H9 (cell line): ENCODE measurements around the gene KAT14. TPM values are rescaled to one million over a fixed set of nuclear protein-coding genes. Genes with fewer than 3 reads are reported as not detected.

Experiments
- DNase-seq: peaks from one replicate; pipeline ENCODE4 v3.0.0-alpha.2; 2017
- H2AFZ ChIP-seq: one replicate; pipeline ENCODE4 v1.6.1; 2013; ENCODE audit warnings: mild to moderate bottlenecking, low read length, control low read depth, moderate library complexity
- H2AK5ac ChIP-seq: 2 replicates; pipeline ENCODE4 v1.6.1; 2013; ENCODE audit warnings: low read length, control low read depth, mixed read lengths; ENCODE audit not compliant: insufficient read length
- H2BK120ac ChIP-seq: one replicate; pipeline ENCODE4 v1.6.1; 2013; ENCODE audit warnings: low read depth, mild to moderate bottlenecking, low read length, control low read depth, inconsistent platforms; ENCODE audit not compliant: poor library complexity, severe bottlenecking
- H2BK12ac ChIP-seq: 2 replicates; pipeline ENCODE4 v1.6.1; 2013; ENCODE audit warnings: low read length, control low read depth, mixed read lengths, low read depth; ENCODE audit not compliant: insufficient read length
- H2BK15ac ChIP-seq: 2 replicates; pipeline ENCODE4 v1.6.1; 2013; ENCODE audit warnings: low read depth, low read length, control low read depth
- H2BK20ac ChIP-seq: one replicate; pipeline ENCODE4 v1.6.1; 2013; ENCODE audit warnings: low read depth, mild to moderate bottlenecking, low read length, control low read depth, inconsistent platforms; ENCODE audit not compliant: poor library complexity, severe bottlenecking
- H2BK5ac ChIP-seq: 2 replicates; pipeline ENCODE4 v1.6.1; 2013; ENCODE audit warnings: low read length, control low read depth, mixed read lengths; ENCODE audit not compliant: insufficient read length
- H3K14ac ChIP-seq: 2 replicates; pipeline ENCODE4 v1.6.1; 2013; ENCODE audit warnings: low read length, control low read depth; ENCODE audit not compliant: insufficient read depth
- H3K18ac ChIP-seq: 2 replicates; pipeline ENCODE4 v1.6.1; 2013; ENCODE audit warnings: low read depth, mild to moderate bottlenecking, mixed read lengths, low read length, control low read depth; ENCODE audit not compliant: insufficient read length
- H3K23ac ChIP-seq: 2 replicates; pipeline ENCODE4 v1.6.1; 2013; ENCODE audit warnings: low read length, control low read depth, mixed read lengths, low read depth; ENCODE audit not compliant: insufficient read length
- H3K23me2 ChIP-seq: 2 replicates; pipeline ENCODE4 v1.6.1; 2013; ENCODE audit warnings: low read depth, mild to moderate bottlenecking, mixed read lengths, low read length, control low read depth; ENCODE audit not compliant: insufficient read length, poor library complexity, severe bottlenecking
- H3K27ac ChIP-seq: 2 replicates; pipeline ENCODE4 v1.5.1; 2013; ENCODE audit warnings: low read length, control low read depth, mixed read lengths, low read depth; ENCODE audit not compliant: insufficient read length
- H3K27me3 ChIP-seq: 2 replicates; pipeline ENCODE4 v1.6.1; 2013; ENCODE audit warnings: low read length, control low read depth, inconsistent platforms; ENCODE audit not compliant: insufficient read depth
- H3K4ac ChIP-seq: 2 replicates; pipeline ENCODE4 v1.6.1; 2013; ENCODE audit warnings: low read depth, mild to moderate bottlenecking, control low read depth, inconsistent platforms, low read length, moderate library complexity
- H3K4me1 ChIP-seq: 2 replicates; pipeline ENCODE4 v1.6.1; 2013; ENCODE audit warnings: low read length, control low read depth, inconsistent platforms; ENCODE audit not compliant: insufficient read depth
- H3K4me2 ChIP-seq: 2 replicates; pipeline ENCODE4 v1.6.1; 2013; ENCODE audit warnings: low read length, control low read depth, mixed read lengths; ENCODE audit not compliant: insufficient read length, insufficient read depth
- H3K56ac ChIP-seq: 2 replicates; pipeline ENCODE4 v1.6.1; 2013; ENCODE audit warnings: low read depth, mild to moderate bottlenecking, mixed read lengths, low read length, control low read depth; ENCODE audit not compliant: insufficient read length
- H3K79me1 ChIP-seq: 2 replicates; pipeline ENCODE4 v1.6.1; 2013; ENCODE audit warnings: low read depth, mild to moderate bottlenecking, moderate library complexity, low read length, control low read depth, inconsistent platforms; ENCODE audit not compliant: insufficient read depth, poor library complexity, severe bottlenecking
- H3K79me2 ChIP-seq: 2 replicates; pipeline ENCODE4 v1.6.1; 2013; ENCODE audit warnings: low read length, control low read depth, inconsistent platforms; ENCODE audit not compliant: insufficient read depth
- H3K9ac ChIP-seq: 2 replicates; pipeline ENCODE4 v1.6.1; 2013; ENCODE audit warnings: low read length, control low read depth, mixed read lengths; ENCODE audit not compliant: insufficient read length; ENCODE audit errors: extremely low read depth
- H3K9me3 ChIP-seq: one replicate; pipeline ENCODE4 v1.6.1; 2013; ENCODE audit warnings: low read depth, low read length, inconsistent platforms; ENCODE audit not compliant: control insufficient read depth
- H3T11ph ChIP-seq: one replicate; pipeline ENCODE4 v1.6.1; 2013; ENCODE audit warnings: mild to moderate bottlenecking, low read length, control low read depth, inconsistent platforms
- H4K20me1 ChIP-seq: one replicate; pipeline ENCODE4 v1.6.1; 2013; ENCODE audit not compliant: control insufficient read depth, insufficient read length, insufficient read depth
- H4K5ac ChIP-seq: 2 replicates; pipeline ENCODE4 v1.6.1; 2013; ENCODE audit warnings: low read depth, mild to moderate bottlenecking, mixed read lengths, low read length, control low read depth; ENCODE audit not compliant: insufficient read length
- H4K8ac ChIP-seq: replicated peaks from 2 replicates; pipeline ENCODE4 v1.6.1; 2013; ENCODE audit warnings: low read length, control low read depth, mixed read lengths, low read depth; ENCODE audit not compliant: insufficient read length
- H4K91ac ChIP-seq: 2 replicates; pipeline ENCODE4 v1.6.1; 2013; ENCODE audit warnings: low read depth, mild to moderate bottlenecking, moderate library complexity, mixed read lengths, low read length, control low read depth; ENCODE audit not compliant: insufficient read length
- H3K27ac Mint-ChIP-seq, 3 experiments: 2 replicates in 2 of 3; 3 replicates in 1 of 3; pipeline ENCODE4 v1.8.0; 2020 to 2021; ENCODE audit warnings: mixed read lengths in 3 of 3, mild to moderate bottlenecking in 1 of 3, moderate library complexity in 1 of 3
- H3K27me3 Mint-ChIP-seq: 2 replicates; pipeline ENCODE4 v1.8.0; 2021; ENCODE audit warnings: low read depth, mild to moderate bottlenecking, moderate library complexity, mixed read lengths
- H3K36me3 Mint-ChIP-seq, 3 experiments: 2 replicates in 2 of 3; 3 replicates in 1 of 3; pipeline ENCODE4 v1.8.0; 2020 to 2021; ENCODE audit warnings: low read depth in 3 of 3, mixed read lengths in 3 of 3; ENCODE audit not compliant: insufficient read depth in 1 of 3
- H3K4me1 Mint-ChIP-seq, 2 experiments: 2 replicates each; pipeline ENCODE4 v1.8.0; 2020; ENCODE audit warnings: mixed read lengths in 2 of 2
- H3K4me3 Mint-ChIP-seq, 2 experiments: 2 replicates in 1 of 2; 3 replicates in 1 of 2; pipeline ENCODE4 v1.8.0; 2020 to 2021; ENCODE audit warnings: mild to moderate bottlenecking in 2 of 2, mixed read lengths in 2 of 2, moderate library complexity in 1 of 2
- H3K9me3 Mint-ChIP-seq, 2 experiments: 2 replicates in 1 of 2; 3 replicates in 1 of 2; pipeline ENCODE4 v1.8.0; 2020; ENCODE audit warnings: mild to moderate bottlenecking in 2 of 2, mixed read lengths in 2 of 2, moderate library complexity in 1 of 2
- CTCF ChIP-seq: fragments of 200-600 bp; sonication (generic); conservative IDR thresholded peaks from 3 replicates; pipeline ENCODE4 v1.8.0; 2021; ENCODE audit warnings: antibody characterized with exemption, mild to moderate bottlenecking
- WGBS: extraction: QIAGEN DNeasy Blood & Tissue Kit; methylation state at CpG from one replicate; pipeline ENCODE4 v1.1.7; 2013; ENCODE audit warnings: missing lambda C conversion rate, low lambda C conversion rate, mixed read lengths; ENCODE audit not compliant: insufficient read length; ENCODE audit errors: extremely low coverage; 5-methylcytosine and 5-hydroxymethylcytosine counted together
- total RNA-seq: library from RNA; stranded (reverse); gene quantifications from 2 replicates; pipeline ENCODE4 v1.2.1, GENCODE V29; 2021

The KAT14 gene
- total RNA-seq, 1 experiment from 2014 or later, result 19.2 TPM

- no peak overlapping the region for H3K4ac ChIP-seq
- no peak overlapping the region for H2AK5ac ChIP-seq
- Mint-ChIP-seq H3K4me1 (peaks cover 10% of the 10 kb centered on the region in 2 experiments), H3K4me3 (no peak overlapping the region), H3K27ac (no peak overlapping the region), H3K27me3 (no peaks in the 10 kb centered on the region), H3K36me3 (no peaks in the 10 kb centered on the region), H3K9me3 (no peaks in the 10 kb centered on the region; a peak in 1 of 5 replicates)
- H3K56ac ChIP-seq, result no peak overlapping the region
- H2AFZ ChIP-seq, result no peak overlapping the region
- no peaks in the 10 kb centered on the region for H3K4me1 ChIP-seq
- no peaks in the 10 kb centered on the region for H3K79me2 ChIP-seq
- no peak overlapping the region for H2BK20ac ChIP-seq
- H2BK15ac ChIP-seq, result no peak overlapping the region
- no peak overlapping the region for H4K8ac ChIP-seq
- no peak for DNase-seq
- no peaks in the 10 kb centered on the region for H4K20me1 ChIP-seq
- H4K5ac ChIP-seq, result no peak overlapping the region
- no peak overlapping the region for H3T11ph ChIP-seq
- H3K9ac ChIP-seq, result no peak overlapping the region
- H4K91ac ChIP-seq, result no peak overlapping the region
- H3K9me3 ChIP-seq, result no peaks in the 10 kb centered on the region
- H3K79me1 ChIP-seq, result no peaks in the 10 kb centered on the region
- no peak overlapping the region for H3K4me2 ChIP-seq
- no peak overlapping the region for H3K18ac ChIP-seq
- no peaks in the 10 kb centered on the region for H3K27me3 ChIP-seq
- no peak overlapping the region for H2BK5ac ChIP-seq
- H3K23ac ChIP-seq, result no peak overlapping the region
- no peak for TF ChIP-seq CTCF
- H3K14ac ChIP-seq, result no peak overlapping the region
- no peak overlapping the region for H2BK120ac ChIP-seq
- H3K23me2 ChIP-seq, result no peaks in the 10 kb centered on the region
- WGBS, result no CpG with 5 or more reads among the region's 1 CpG
- no peak overlapping the region for H3K27ac ChIP-seq
- no peak overlapping the region for H2BK12ac ChIP-seq
Measured at GRCh38 chr20:18103497-18103896, 34.2 kb upstream of the KAT14 start.
